CD4-positive, alpha-beta memory T cell (primary cell): Measurements from ENCODE around the gene NAA16. TPM values are rescaled to one million over a fixed set of nuclear protein-coding genes. Genes with fewer than 3 reads are reported as not detected.

Experiments
- CTCF ChIA-PET: fragments of 350-600 bp; sonication (Branson Sonifier 250); formaldehyde crosslinking; loops from one replicate; lab custom pipeline; 2021; ENCODE audit warnings: inconsistent platforms; ENCODE audit not compliant: partially characterized antibody; lab: Charles Lee
- POLR2A ChIA-PET: fragments of 350-600 bp; sonication (Branson Sonifier 250); formaldehyde crosslinking; loops from one replicate; lab custom pipeline; 2021; ENCODE audit not compliant: partially characterized antibody; lab: Charles Lee
- DNase-seq, 5 donors: peaks; one replicate each; pipeline versions ENCODE4 v3.0.0 to v3.0.0-alpha.2; 2020 to 2022; ENCODE audit warnings: mixed read lengths in 1 of 5
- H3K27ac ChIP-seq: one replicate; pipeline ENCODE4 v1.7.0; 2013; ENCODE audit warnings: low read depth, low read length
- H3K27me3 ChIP-seq: 2 replicates; pipeline ENCODE4 v1.7.0; 2013; ENCODE audit warnings: mild to moderate bottlenecking, low read length, moderate library complexity; ENCODE audit not compliant: insufficient read depth
- H3K36me3 ChIP-seq: 2 replicates; pipeline ENCODE4 v1.7.0; 2013; ENCODE audit warnings: mild to moderate bottlenecking, low read length, moderate library complexity; ENCODE audit not compliant: insufficient read depth
- H3K4me1 ChIP-seq: 2 replicates; pipeline ENCODE4 v1.7.0; 2013; ENCODE audit warnings: mild to moderate bottlenecking, low read length, moderate library complexity; ENCODE audit not compliant: insufficient read depth
- H3K4me3 ChIP-seq, 2 donors: one replicate each; pipeline ENCODE4 v1.7.0; 2013; ENCODE audit warnings: low read length in 2 of 2, mild to moderate bottlenecking in 1 of 2
- H3K9me3 ChIP-seq, 2 donors: one replicate each; pipeline ENCODE4 v1.7.0; 2013; ENCODE audit warnings: low read length in 2 of 2, control low read depth in 1 of 2; ENCODE audit not compliant: control insufficient read depth in 1 of 2
- H3K27ac Mint-ChIP-seq, 7 donors: one replicate each; pipeline ENCODE4 v1.8.0; 2020 to 2021; ENCODE audit warnings: mixed read lengths in 7 of 7, mild to moderate bottlenecking in 6 of 7, inconsistent platforms in 3 of 7, moderate library complexity in 3 of 7
- H3K27me3 Mint-ChIP-seq, 2 donors: one replicate each; pipeline ENCODE4 v1.8.0; 2020 to 2021; ENCODE audit warnings: mixed read lengths in 2 of 2
- H3K36me3 Mint-ChIP-seq, 2 donors: one replicate each; pipeline ENCODE4 v1.8.0; 2020 to 2021; ENCODE audit warnings: mixed read lengths in 2 of 2, inconsistent platforms in 1 of 2, mild to moderate bottlenecking in 1 of 2
- H3K4me1 Mint-ChIP-seq, 4 donors: one replicate each; pipeline ENCODE4 v1.8.0; 2020 to 2021; ENCODE audit warnings: mixed read lengths in 4 of 4, mild to moderate bottlenecking in 1 of 4
- H3K4me3 Mint-ChIP-seq, 8 donors: one replicate each; pipeline ENCODE4 v1.8.0; 2020 to 2021; ENCODE audit warnings: mixed read lengths in 8 of 8, mild to moderate bottlenecking in 7 of 8, moderate library complexity in 6 of 8, inconsistent platforms in 3 of 8
- H3K9me3 Mint-ChIP-seq, 8 donors: one replicate each; pipeline ENCODE4 v1.8.0; 2020 to 2021; ENCODE audit warnings: mixed read lengths in 8 of 8, mild to moderate bottlenecking in 5 of 8, inconsistent platforms in 3 of 8, moderate library complexity in 1 of 8
- intact Hi-C: fragments of 100-400 bp; cut with micrococcal nuclease; formaldehyde crosslinking; loops from one replicate; pipeline ENCODE4 v1.15.1; 2023
- polyA plus RNA-seq, 2 donors: library from polyadenylated mRNA; unstranded; fragments of 300-500 nt; fragmentation: Illumina TruSeq; gene quantifications; one replicate each; pipeline ENCODE4 v1.2.3, GENCODE V29; 2021
- total RNA-seq, 2 experiments: library from RNA; stranded (reverse); gene quantifications; one replicate each; pipeline ENCODE4 v1.2.3, GENCODE V29; 2021

The NAA16 gene
- total RNA-seq = 10 to 100 TPM; 62.3 to 62.5 TPM
- polyA plus RNA-seq = 10 to 100 TPM in 1 of 2 donors, 1 to 10 TPM in 1; 8.6 to 17.1 TPM

GRCh38 chr13:41310963-41311405, at the start of gene NAA16:
Gene NAA16 (plus strand): TSS chr13:41311267. CDS start chr13:41311529, 262 bp downstream.
- H3K27ac ChIP-seq = peak within 1 kb of the TSS; percentile 83
- H3K27me3 Mint-ChIP-seq = no peaks in the 10 kb centered on the region
- intact Hi-C loops = loop anchor here (1.0 to 5.0 kb wide), 8 partner anchors 14 to 736 kb away; partner anchors contain the start of genes DGKH, KBTBD6, KBTBD7 and MTRF1
- peak within 1 kb of the TSS; percentile 94 to 97 (median 96) for H3K4me3 Mint-ChIP-seq
- H3K4me1 ChIP-seq = peaks cover 44% of the 10 kb centered on the region
- no peaks in the 10 kb centered on the region for H3K36me3 ChIP-seq
- H3K9me3 Mint-ChIP-seq = peaks cover 0 to 2% (median 0%) of the 10 kb centered on the region in 8 donors
- H3K27me3 ChIP-seq = no peaks in the 10 kb centered on the region
- H3K9me3 ChIP-seq = no peaks in the 10 kb centered on the region
- CTCF ChIA-PET = no interaction called here
- H3K4me3 ChIP-seq = peak within 1 kb of the TSS; percentile 85 to 94
- DNase-seq = peak; percentile 92 to 94 (median 93)
- POLR2A ChIA-PET = interaction anchor here (1.1 kb wide), 1 partner anchor 146 kb away, joined by 6 read pairs; no protein-coding TSS in a partner anchor
- H3K27ac Mint-ChIP-seq = peak within 1 kb of the TSS; percentile 94 to 96 (median 96)
- H3K4me1 Mint-ChIP-seq = peaks cover 22 to 46% (median 35%) of the 10 kb centered on the region in 4 donors
- peaks cover 0 to 13% of the 10 kb centered on the region in 2 donors for H3K36me3 Mint-ChIP-seq

DNA sequence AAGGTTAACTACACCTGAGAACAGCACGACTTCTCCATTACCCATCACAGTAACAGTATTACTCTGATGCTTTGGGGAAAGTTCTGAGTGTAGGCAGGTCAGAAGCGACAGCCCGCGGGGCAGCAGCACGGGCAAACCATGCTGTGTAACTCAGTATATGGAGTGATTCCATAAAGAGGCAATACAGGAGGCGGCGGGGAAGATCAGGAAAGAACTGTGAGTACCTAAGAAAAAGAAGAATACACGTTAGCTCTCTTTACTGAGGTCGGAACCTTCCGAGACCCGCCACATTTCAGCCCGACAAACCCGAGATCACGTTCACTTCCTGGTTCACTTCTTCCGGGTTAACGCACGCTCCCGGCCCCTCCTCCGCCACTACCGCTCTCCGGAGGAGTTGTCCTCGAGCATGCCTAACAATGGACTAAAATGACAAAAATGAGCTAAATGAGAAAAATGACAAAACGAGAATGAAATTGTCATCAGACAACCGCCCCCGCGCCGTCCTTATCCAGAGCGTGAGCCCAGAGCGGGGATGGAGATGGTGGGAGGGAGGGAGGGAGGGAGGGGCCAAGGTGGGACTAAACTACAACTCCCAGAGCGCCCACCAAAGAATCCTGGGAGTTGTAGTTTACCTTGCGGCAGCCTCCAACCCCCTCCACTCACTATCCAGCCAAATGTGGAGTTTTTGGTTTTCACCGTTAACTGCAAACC, 47.7 kb upstream of the NAA16 start, which contains the start of gene MTRF1:
MTRF1 (minus strand) TSS at position 316 of the 711 bp plus-strand sequence. CDS start 2,669 bp downstream, outside the sequence.
- CTCF ChIA-PET = no interaction called here
- POLR2A ChIA-PET = interaction anchor here (0.7 to 2.1 kb wide), 14 partner anchors 9 to 1008 kb away, joined by 3 to 7 read pairs (median 4); partner anchors contain the start of genes AKAP11, KBTBD7 and WBP4
- peak within 1 kb of the TSS; percentile 94 to 99 (median 98) for H3K4me3 Mint-ChIP-seq
- peaks cover 12 to 32% of the 10 kb centered on the region in 2 donors for H3K36me3 Mint-ChIP-seq
- peaks cover 19% of the 10 kb centered on the region for H3K4me1 ChIP-seq
- no peaks in the 10 kb centered on the region for H3K36me3 ChIP-seq
- intact Hi-C loops = loop anchor here (1.0 to 10.0 kb wide), 9 partner anchors 48 to 1011 kb away; partner anchors contain the start of genes AKAP11, DGKH, KBTBD6 and KBTBD7
- H3K27me3 ChIP-seq = no peaks in the 10 kb centered on the region
- peak within 1 kb of the TSS; percentile 88 to 99 (median 98) for H3K27ac Mint-ChIP-seq
- H3K27ac ChIP-seq = peak within 1 kb of the TSS; percentile 67
- H3K4me1 Mint-ChIP-seq = peaks cover 13 to 18% (median 15%) of the 10 kb centered on the region in 4 donors
- H3K9me3 Mint-ChIP-seq = peaks cover 0 to 6% (median 3%) of the 10 kb centered on the region in 8 donors
- H3K4me3 ChIP-seq = peak within 1 kb of the TSS; percentile 80 to 82
- DNase-seq = peak; percentile 86 to 89 (median 87)
- H3K9me3 ChIP-seq = peaks cover 0 to 3% of the 10 kb centered on the region in 2 donors
- H3K27me3 Mint-ChIP-seq = no peaks in the 10 kb centered on the region

GRCh38 chr13:41267106-41267505, 44.0 kb upstream of the NAA16 start:
- ChIA-PET CTCF (interaction anchor here (0.6 to 1.0 kb wide), 3 partner anchors 9 to 389 kb away, joined by 3 read pairs; no protein-coding TSS in a partner anchor), POLR2A (no interaction called here)
- H3K27me3 Mint-ChIP-seq = no peaks in the 10 kb centered on the region
- Histone ChIP-seq H3K4me3 (no peak overlapping the region), H3K36me3 (no peaks in the 10 kb centered on the region), H3K9me3 (peaks cover 0 to 4% of the 10 kb centered on the region in 2 donors), H3K4me1 (peaks cover 20% of the 10 kb centered on the region), H3K27me3 (no peaks in the 10 kb centered on the region), H3K27ac (no peak overlapping the region)
- intact Hi-C loops = loop anchor here (10.0 kb wide), 2 partner anchors 778 to 1008 kb away; partner anchors contain the start of genes AKAP11 and DGKH
- peaks cover 11 to 22% (median 16%) of the 10 kb centered on the region in 4 donors for H3K4me1 Mint-ChIP-seq
- no peak overlapping the region for H3K4me3 Mint-ChIP-seq
- H3K9me3 Mint-ChIP-seq = peaks cover 0 to 14% (median 6%) of the 10 kb centered on the region in 8 donors
- peaks cover 5 to 14% of the 10 kb centered on the region in 2 donors for H3K36me3 Mint-ChIP-seq
- DNase-seq = no peak
- H3K27ac Mint-ChIP-seq = no peak overlapping the region

DNA sequence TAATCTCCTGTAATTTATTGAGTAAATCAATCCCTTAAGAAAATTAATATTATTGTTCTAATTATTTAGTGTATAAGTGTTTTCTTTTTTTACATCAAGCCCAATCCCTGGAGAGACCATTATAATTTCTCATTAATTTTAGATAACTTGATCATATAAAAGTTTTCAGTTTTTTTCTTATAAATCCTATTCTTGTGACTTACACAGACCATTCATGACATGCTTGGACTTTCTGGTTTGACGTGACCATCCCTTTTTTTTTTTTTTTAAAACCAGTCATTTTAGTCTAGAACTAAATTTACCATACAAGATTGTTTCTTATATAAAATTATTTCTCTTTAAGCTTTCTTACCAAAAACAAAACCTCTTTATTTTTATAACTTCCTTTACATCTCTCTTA, 42.3 kb upstream of the NAA16 start:
- DNase-seq = peak in 2 of 5 donors; percentile 2 to 4
- Histone ChIP-seq H3K4me1 (peaks cover 11% of the 10 kb centered on the region), H3K36me3 (no peaks in the 10 kb centered on the region), H3K27me3 (no peaks in the 10 kb centered on the region), H3K9me3 (peaks cover 0 to 4% of the 10 kb centered on the region in 2 donors), H3K4me3 (no peak overlapping the region), H3K27ac (no peak overlapping the region)
- Mint-ChIP-seq H3K4me3 (no peak overlapping the region), H3K9me3 (peaks cover 0 to 14% (median 6%) of the 10 kb centered on the region in 8 donors), H3K27me3 (no peaks in the 10 kb centered on the region), H3K36me3 (peaks cover 2 to 5% of the 10 kb centered on the region in 2 donors), H3K4me1 (peaks cover 5 to 16% (median 8%) of the 10 kb centered on the region in 4 donors), H3K27ac (no peak overlapping the region)
- POLR2A ChIA-PET = no interaction called here
- CTCF ChIA-PET = interaction anchor here (1.1 kb wide), 1 partner anchor 90 kb away, joined by 3 read pairs; no protein-coding TSS in a partner anchor
- intact Hi-C loops = loop anchor here (10.0 kb wide), 2 partner anchors 776 to 1006 kb away; partner anchors contain the start of genes AKAP11 and DGKH

DNA sequence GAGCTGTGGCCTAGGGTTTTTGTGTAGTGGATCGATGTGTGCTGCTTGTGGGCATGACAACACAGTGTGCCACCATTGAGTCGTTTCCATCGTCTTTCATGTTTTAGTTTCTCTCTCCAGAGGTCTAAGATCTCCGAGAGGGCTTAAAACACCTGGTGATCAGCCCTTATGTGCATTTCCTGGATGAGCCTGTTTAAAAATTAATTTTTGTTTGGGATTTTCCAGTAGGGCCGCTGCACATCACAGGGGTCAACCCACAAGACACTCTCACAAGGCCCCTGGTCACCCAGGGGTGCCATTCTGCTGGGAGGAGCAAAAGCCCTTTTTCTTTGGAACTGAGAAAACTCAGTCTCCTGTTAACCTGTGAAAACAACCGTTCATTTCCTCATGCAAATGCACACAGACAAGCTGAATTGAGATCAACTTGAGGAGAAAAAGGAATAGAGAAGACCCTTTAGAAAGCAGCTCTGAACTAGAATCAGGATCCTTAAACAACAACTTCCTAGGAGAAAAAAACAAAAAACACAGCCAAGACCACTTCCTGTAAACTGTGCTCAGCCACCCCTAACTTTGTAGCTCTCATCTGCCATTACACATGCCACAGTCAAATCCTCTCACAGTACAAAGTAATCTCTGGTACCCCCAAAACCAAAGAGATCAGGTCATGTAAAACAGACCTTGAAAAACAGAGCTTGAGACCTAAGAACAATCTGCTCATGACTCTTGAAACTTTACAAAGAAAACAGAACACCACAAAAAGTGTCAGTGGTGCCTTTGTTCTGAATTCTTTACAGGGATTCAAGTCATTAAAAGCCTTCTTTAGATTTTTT, 39.4 kb upstream of the NAA16 start:
- no peak overlapping the region for H3K27ac ChIP-seq
- H3K4me1 ChIP-seq = peaks cover 8% of the 10 kb centered on the region
- no peak for DNase-seq
- ChIA-PET CTCF (no interaction called here), POLR2A (interaction anchor here (1.1 to 1.5 kb wide), 2 partner anchors 8 to 212 kb away, joined by 4 read pairs; partner anchors contain the start of gene MTRF1)
- no peaks in the 10 kb centered on the region for H3K27me3 Mint-ChIP-seq
- H3K27me3 ChIP-seq = no peaks in the 10 kb centered on the region
- peaks cover 0 to 14% (median 6%) of the 10 kb centered on the region in 8 donors for H3K9me3 Mint-ChIP-seq
- H3K9me3 ChIP-seq = peaks cover 0 to 4% of the 10 kb centered on the region in 2 donors
- H3K36me3 ChIP-seq = no peaks in the 10 kb centered on the region
- no peak overlapping the region for H3K4me3 ChIP-seq
- H3K4me3 Mint-ChIP-seq = peak overlapping the region in 4 of 8 donors; percentile 34 to 70 (median 49)
- H3K36me3 Mint-ChIP-seq = peaks cover 2 to 5% of the 10 kb centered on the region in 2 donors
- peaks cover 5 to 16% (median 8%) of the 10 kb centered on the region in 4 donors for H3K4me1 Mint-ChIP-seq
- H3K27ac Mint-ChIP-seq = peak overlapping the region in 6 of 7 donors; percentile 3 to 76 (median 65)
- intact Hi-C loops = no loop called here

DNA sequence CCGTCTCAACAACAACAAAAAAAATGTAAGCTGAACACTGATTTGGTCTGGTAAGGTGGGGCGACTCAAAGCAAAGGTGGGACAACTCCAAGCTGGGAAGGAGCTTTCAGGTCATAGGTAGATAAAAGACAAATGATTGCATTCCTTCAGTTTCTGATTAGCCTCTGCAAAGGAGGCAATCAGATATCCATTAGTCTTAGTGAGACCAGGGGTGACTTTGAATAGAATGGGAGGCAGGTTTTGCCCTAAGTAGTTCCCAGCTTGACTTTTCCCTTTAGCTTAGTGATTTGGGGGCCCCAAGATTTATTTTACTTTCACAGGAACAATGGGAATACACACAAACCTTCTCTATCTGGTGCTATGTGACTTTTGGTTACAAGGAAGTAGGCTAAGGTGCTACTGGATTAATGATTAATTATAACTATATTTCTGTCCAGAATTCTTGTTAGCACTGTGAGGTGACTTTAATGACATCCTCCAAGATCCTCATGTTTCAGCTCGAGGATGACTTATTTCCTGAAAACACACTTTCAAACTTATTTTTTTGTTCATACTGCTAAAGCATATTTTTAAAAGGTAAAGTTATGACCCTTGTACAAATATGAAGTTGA, 37.1 kb upstream of the NAA16 start:
- Histone ChIP-seq H3K27ac (no peak overlapping the region), H3K9me3 (no peaks in the 10 kb centered on the region), H3K27me3 (no peaks in the 10 kb centered on the region), H3K4me3 (no peak overlapping the region), H3K4me1 (peaks cover 8% of the 10 kb centered on the region), H3K36me3 (no peaks in the 10 kb centered on the region)
- Mint-ChIP-seq H3K27ac (no peak overlapping the region), H3K27me3 (no peaks in the 10 kb centered on the region), H3K36me3 (peaks cover 0 to 2% of the 10 kb centered on the region in 2 donors), H3K4me3 (no peak overlapping the region), H3K4me1 (peaks cover 5 to 16% (median 8%) of the 10 kb centered on the region in 4 donors), H3K9me3 (peaks cover 0 to 5% (median 0%) of the 10 kb centered on the region in 8 donors)
- POLR2A ChIA-PET = no interaction called here
- DNase-seq = no peak
- intact Hi-C loops = no loop called here
- CTCF ChIA-PET = no interaction called here
